Measurements from ENCODE around the gene CACNB1. TPM values are rescaled to one million over a fixed set of nuclear protein-coding genes. Genes with fewer than 3 reads are reported as not detected.

CACNB1 gene
- polyA plus RNA-seq, 1 donor (not counting 4 experiments of a cell fraction or from before 2014, with no cell fraction given) = 4.0 TPM

GRCh38 chr17:39155654-39156053 lies 41.8 kb downstream of the CACNB1 start:
- no peak overlapping the region for H3K4me2 ChIP-seq (ENCODE audit: control insufficient read depth, extremely low read depth, insufficient read depth, low read depth, low read length)
- dilution Hi-C loops (cut with MboI; ENCODE audit: extremely low pct_ligation_motif_present, low sequenced_read_pairs) = no loop called here

GRCh38 chr17:39153599-39154051 lies 43.8 kb downstream of the CACNB1 start:
- no peak for FAIRE-seq
- dilution Hi-C loops (cut with MboI; ENCODE audit: extremely low pct_ligation_motif_present, low sequenced_read_pairs) = no loop called here
- peak overlapping the region; percentile 46 for H3K27ac ChIP-seq (ENCODE audit: control insufficient read depth, insufficient read depth, low read length)

More at GRCh38 chr17:39155654-39156053, 41.8 kb downstream of the CACNB1 start:
- peaks cover 15% of the 10 kb centered on the region for H3K27me3 ChIP-seq (ENCODE audit: control insufficient read depth, extremely low read depth, insufficient read depth, low read length)
- H3K4me1 ChIP-seq (ENCODE audit: control insufficient read depth, extremely low read depth, insufficient read depth, low read length) = peaks cover 18% of the 10 kb centered on the region
- TF ChIP-seq EZH2 (IDR thresholded peaks at IDR 0.05; ENCODE audit: low read length) (no peak), CTCF (optimal IDR thresholded peaks at IDR 0.05 in 1 of 3, IDR thresholded peaks at IDR 0.05 in 1 of 3, conservative IDR thresholded peaks at IDR 0.05 in 1 of 3; ENCODE audit: extremely low read depth in 1 of 3, insufficient read depth in 2 of 3, low read length in 3 of 3) (no peak)
- no peaks in the 10 kb centered on the region for H3K9me3 ChIP-seq (ENCODE audit: control insufficient read depth, low read depth, low read length)
- no peaks in the 10 kb centered on the region for H3K36me3 ChIP-seq (ENCODE audit: control insufficient read depth in 2 of 2, extremely low read depth in 1 of 2, insufficient read depth in 2 of 2, low read length in 2 of 2)
- no peak overlapping the region for H3K27ac ChIP-seq (ENCODE audit: control insufficient read depth, insufficient read depth, low read length)
- H4K20me1 ChIP-seq (ENCODE audit: control insufficient read depth, extremely low read depth, insufficient read depth, low read length) = no peaks in the 10 kb centered on the region
- H3K9ac ChIP-seq (ENCODE audit: control insufficient read depth, extremely low read depth, insufficient read depth, low read length) = no peak overlapping the region
- H3K4me3 ChIP-seq (ENCODE audit: control insufficient read depth in 2 of 3, extremely low read depth in 1 of 3, insufficient read depth in 2 of 3, low read depth in 1 of 3, low read length in 3 of 3) = no peak overlapping the region
- no peak overlapping the region for H2AFZ ChIP-seq (ENCODE audit: control insufficient read depth, low read length)
- no peaks in the 10 kb centered on the region for H3K9me1 ChIP-seq (ENCODE audit: control insufficient read depth, extremely low read depth, insufficient read depth, low read length)
- FAIRE-seq (no peak), DNase-seq (ENCODE audit: low read depth, low spot score) (no peak)
- no peaks in the 10 kb centered on the region for H3K79me2 ChIP-seq (ENCODE audit: control insufficient read depth, insufficient read depth, low read length)

More at GRCh38 chr17:39153599-39154051, 43.8 kb downstream of the CACNB1 start:
- peak overlapping the region; percentile 81 for H3K9ac ChIP-seq (ENCODE audit: control insufficient read depth, extremely low read depth, insufficient read depth, low read length)
- no peaks in the 10 kb centered on the region for H3K79me2 ChIP-seq (ENCODE audit: control insufficient read depth, insufficient read depth, low read length)
- no peaks in the 10 kb centered on the region for H4K20me1 ChIP-seq (ENCODE audit: control insufficient read depth, extremely low read depth, insufficient read depth, low read length)
- peak; percentile 66 for DNase-seq (ENCODE audit: low read depth, low spot score)
- H3K9me3 ChIP-seq (ENCODE audit: control insufficient read depth, low read depth, low read length) = no peaks in the 10 kb centered on the region
- H3K27me3 ChIP-seq (ENCODE audit: control insufficient read depth, extremely low read depth, insufficient read depth, low read length) = peaks cover 26% of the 10 kb centered on the region
- H2AFZ ChIP-seq (ENCODE audit: control insufficient read depth, low read length) = peak overlapping the region; percentile 85
- H3K4me2 ChIP-seq (ENCODE audit: control insufficient read depth, extremely low read depth, insufficient read depth, low read depth, low read length) = peak overlapping the region; percentile 96
- TF ChIP-seq CTCF (optimal IDR thresholded peaks at IDR 0.05 in 1 of 3, IDR thresholded peaks at IDR 0.05 in 1 of 3, conservative IDR thresholded peaks at IDR 0.05 in 1 of 3; ENCODE audit: extremely low read depth in 1 of 3, insufficient read depth in 2 of 3, low read length in 3 of 3) (no peak), EZH2 (IDR thresholded peaks at IDR 0.05; ENCODE audit: low read length) (no peak)
- peaks cover 18% of the 10 kb centered on the region for H3K4me1 ChIP-seq (ENCODE audit: control insufficient read depth, extremely low read depth, insufficient read depth, low read length)
- H3K4me3 ChIP-seq (ENCODE audit: control insufficient read depth in 2 of 3, extremely low read depth in 1 of 3, insufficient read depth in 2 of 3, low read depth in 1 of 3, low read length in 3 of 3) = peak overlapping the region; percentile 55 to 83 (median 81)
- H3K36me3 ChIP-seq (ENCODE audit: control insufficient read depth in 2 of 2, extremely low read depth in 1 of 2, insufficient read depth in 2 of 2, low read length in 2 of 2) = no peaks in the 10 kb centered on the region
- no peaks in the 10 kb centered on the region for H3K9me1 ChIP-seq (ENCODE audit: control insufficient read depth, extremely low read depth, insufficient read depth, low read length)

Measured in keratinocyte (primary cell).